ENCODE measurements around the gene ZNF605. TPM values are rescaled to one million over a fixed set of nuclear protein-coding genes. Genes with fewer than 3 reads are reported as not detected.
A peak's percentile ranks its signal among the peaks of the same experiment; 100 is the strongest.
"Not testable (repeated sequence)": the region's sequence is repeated elsewhere in the genome, so short reads cannot be mapped to it uniquely, and the experiment has no call there.

ZNF605 gene
- total RNA-seq, 1 donor from 2014 or later: 15.4 TPM

DNA sequence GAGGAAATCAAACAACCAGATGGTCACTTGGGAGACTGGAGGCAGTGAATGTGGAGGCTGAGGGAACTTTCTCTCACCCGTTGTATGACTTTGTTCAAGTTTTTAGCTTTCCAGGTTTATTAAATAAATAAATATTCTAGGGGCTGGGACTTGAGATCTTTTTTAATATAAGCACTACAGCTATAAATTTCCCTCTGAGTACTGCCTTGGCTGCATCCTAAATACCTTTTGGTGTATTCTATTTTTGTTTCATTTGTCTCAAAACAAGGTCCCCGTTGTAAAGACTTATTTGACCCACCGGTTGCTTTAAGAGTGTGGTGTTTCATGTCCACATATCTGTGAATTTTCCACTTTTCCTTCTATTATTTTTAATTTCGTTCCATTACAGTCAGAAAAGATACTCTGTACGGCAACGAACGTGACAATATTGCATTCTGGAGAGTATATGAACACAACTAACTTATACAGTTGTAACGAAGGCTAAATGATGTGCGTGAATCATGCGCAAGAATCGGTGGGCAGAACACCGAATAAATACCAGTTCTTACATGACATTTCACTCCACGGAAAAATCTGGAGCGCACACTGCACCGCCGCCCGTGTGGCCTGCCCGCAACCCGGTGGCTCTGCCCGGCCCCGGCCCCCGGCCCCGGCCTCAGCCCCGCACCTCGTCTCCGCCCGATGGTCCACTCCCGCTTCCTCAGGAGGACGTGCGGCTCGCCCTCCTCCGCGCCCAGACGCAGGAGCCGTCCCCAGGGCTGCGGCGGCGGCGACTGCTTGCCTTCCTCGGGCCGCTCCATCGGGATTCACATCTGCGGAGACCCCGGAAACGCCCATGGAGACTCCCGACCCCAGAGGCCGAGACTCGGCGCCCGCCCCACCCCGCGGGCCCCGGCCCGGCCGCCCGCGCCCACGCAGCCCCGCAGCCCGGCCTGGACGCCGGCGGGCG is 69.3 kb downstream of the ZNF605 start:
- POLR2A ChIA-PET: interaction anchor here (0.5 to 2.2 kb wide), 16 partner anchors 11 to 830 kb away, joined by 3 to 19 read pairs (median 4); partner anchors contain the start of genes GOLGA3, PGAM5, ZNF10 and ZNF140
- CTCF ChIA-PET: interaction anchor here (1.1 kb wide), 1 partner anchor 18 kb away, joined by 3 read pairs; no protein-coding TSS in a partner anchor
- DNase-seq (no peak), ATAC-seq (ENCODE audit: low read depth) (peak; percentile 2)
- peak overlapping the region; percentile 69 for H3K27ac Mint-ChIP-seq
- H3K4me1 Mint-ChIP-seq: peaks cover 28% of the 10 kb centered on the region
- peaks cover 7% of the 10 kb centered on the region for H3K27me3 Mint-ChIP-seq
- H3K4me3 Mint-ChIP-seq: peak overlapping the region; percentile 83
- TF ChIP-seq, protein P1, sequence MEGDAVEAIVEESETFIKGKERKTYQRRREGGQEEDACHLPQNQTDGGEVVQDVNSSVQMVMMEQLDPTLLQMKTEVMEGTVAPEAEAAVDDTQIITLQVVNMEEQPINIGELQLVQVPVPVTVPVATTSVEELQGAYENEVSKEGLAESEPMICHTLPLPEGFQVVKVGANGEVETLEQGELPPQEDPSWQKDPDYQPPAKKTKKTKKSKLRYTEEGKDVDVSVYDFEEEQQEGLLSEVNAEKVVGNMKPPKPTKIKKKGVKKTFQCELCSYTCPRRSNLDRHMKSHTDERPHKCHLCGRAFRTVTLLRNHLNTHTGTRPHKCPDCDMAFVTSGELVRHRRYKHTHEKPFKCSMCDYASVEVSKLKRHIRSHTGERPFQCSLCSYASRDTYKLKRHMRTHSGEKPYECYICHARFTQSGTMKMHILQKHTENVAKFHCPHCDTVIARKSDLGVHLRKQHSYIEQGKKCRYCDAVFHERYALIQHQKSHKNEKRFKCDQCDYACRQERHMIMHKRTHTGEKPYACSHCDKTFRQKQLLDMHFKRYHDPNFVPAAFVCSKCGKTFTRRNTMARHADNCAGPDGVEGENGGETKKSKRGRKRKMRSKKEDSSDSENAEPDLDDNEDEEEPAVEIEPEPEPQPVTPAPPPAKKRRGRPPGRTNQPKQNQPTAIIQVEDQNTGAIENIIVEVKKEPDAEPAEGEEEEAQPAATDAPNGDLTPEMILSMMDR (IDR thresholded peaks at IDR 0.05): no peak
- peaks cover 36% of the 10 kb centered on the region for H3K36me3 Mint-ChIP-seq (ENCODE audit: low read depth)
- intact Hi-C loops (cut with micrococcal nuclease): loop anchor here (1.0 to 5.0 kb wide), 10 partner anchors 17 to 243 kb away; partner anchors contain the start of genes PGAM5, ZNF10, ZNF140 and ZNF26
- H3K9me3 Mint-ChIP-seq: peaks cover 7% of the 10 kb centered on the region

DNA sequence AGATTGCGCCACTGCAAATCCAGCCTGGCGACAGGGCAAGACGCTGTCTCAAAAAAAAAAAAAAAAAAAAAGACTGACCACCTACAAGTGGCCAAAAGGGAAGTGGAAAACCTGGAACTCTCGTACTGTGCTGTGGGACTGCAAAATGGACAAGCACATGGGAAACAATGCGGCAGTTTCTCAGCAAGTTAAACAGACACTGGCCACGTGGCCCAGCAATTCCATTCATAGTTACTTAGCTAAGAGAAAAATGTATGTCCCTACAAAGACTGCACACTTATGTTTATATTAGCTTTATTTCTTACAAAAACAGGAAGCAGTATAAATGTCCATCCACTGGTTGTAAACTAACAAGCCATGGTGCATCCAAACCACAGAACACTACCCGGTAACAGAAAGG is 74.3 kb downstream of the ZNF605 start:
- H3K27ac Mint-ChIP-seq: no peak overlapping the region
- H3K4me3 Mint-ChIP-seq: no peak overlapping the region
- H3K4me1 Mint-ChIP-seq: peaks cover 17% of the 10 kb centered on the region
- DNase-seq: no peak
- intact Hi-C loops (cut with micrococcal nuclease): no loop called here
- H3K27me3 Mint-ChIP-seq: no peaks in the 10 kb centered on the region
- no peak for ATAC-seq (ENCODE audit: low read depth)
- H3K9me3 Mint-ChIP-seq: no peaks in the 10 kb centered on the region
- TF ChIP-seq, protein P1 (IDR thresholded peaks at IDR 0.05): no peak
- H3K36me3 Mint-ChIP-seq (ENCODE audit: low read depth): peaks cover 52% of the 10 kb centered on the region
- POLR2A ChIA-PET: interaction anchor here (0.7 kb wide), 1 partner anchor 134 kb away, joined by 4 read pairs; no protein-coding TSS in a partner anchor
- CTCF ChIA-PET: no interaction called here

DNA sequence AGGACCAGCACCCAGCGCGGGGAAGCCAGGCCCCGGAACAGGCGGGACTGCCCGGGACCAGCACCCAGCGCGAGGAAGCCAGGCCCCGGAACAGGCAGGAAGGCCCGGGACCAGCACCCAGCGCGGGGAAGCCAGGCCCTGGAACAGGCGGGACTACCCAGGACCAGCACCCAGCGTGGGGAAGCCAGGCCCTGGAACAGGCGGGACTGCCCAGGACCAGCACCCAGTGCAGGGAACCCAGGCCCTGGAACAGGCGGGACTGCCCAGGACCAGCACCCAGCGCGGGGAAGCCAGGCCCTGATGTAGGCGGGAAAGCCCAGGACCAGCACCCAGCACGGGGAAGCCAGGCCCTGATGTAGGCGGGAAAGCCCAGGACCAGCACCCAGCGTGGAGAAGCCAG is 81.5 kb downstream of the ZNF605 start:
- peaks cover 73% of the 10 kb centered on the region for H3K36me3 Mint-ChIP-seq (ENCODE audit: low read depth)
- CTCF ChIA-PET; H3K27me3 Mint-ChIP-seq; DNase-seq; intact Hi-C loops (cut with micrococcal nuclease); H3K4me1 Mint-ChIP-seq; H3K27ac Mint-ChIP-seq; ATAC-seq (ENCODE audit: low read depth); H3K4me3 Mint-ChIP-seq; H3K9me3 Mint-ChIP-seq: not testable (repeated sequence)
- POLR2A ChIA-PET: interaction anchor here (0.6 kb wide), 1 partner anchor 11 kb away, joined by 3 read pairs; no protein-coding TSS in a partner anchor

DNA sequence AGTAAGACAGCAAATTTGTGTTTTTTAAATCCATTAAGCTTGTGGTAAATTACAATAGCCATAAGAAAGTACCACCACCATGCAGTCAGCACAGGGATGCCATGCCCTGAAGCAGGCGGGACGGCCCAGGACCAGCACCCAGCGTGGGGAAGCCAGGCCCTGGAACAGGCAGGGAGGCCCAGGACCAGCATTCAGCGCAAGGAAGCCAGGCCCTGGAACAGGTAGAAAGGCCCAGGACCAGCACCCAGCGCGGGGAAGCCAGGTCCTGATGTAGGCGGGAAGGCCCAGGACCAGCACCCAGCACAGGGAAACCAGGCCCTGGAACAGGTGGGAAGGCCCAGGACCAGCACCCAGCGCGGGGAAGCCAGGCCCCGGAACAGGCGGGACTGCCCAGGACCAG is 81.9 kb downstream of the ZNF605 start:
- Mint-ChIP-seq H3K4me3 (no peak overlapping the region), H3K36me3 (ENCODE audit: low read depth) (peaks cover 76% of the 10 kb centered on the region), H3K27ac (no peak overlapping the region), H3K4me1 (peaks cover 3% of the 10 kb centered on the region), H3K9me3 (no peaks in the 10 kb centered on the region), H3K27me3 (no peaks in the 10 kb centered on the region)
- POLR2A ChIA-PET: interaction anchor here (0.6 kb wide), 1 partner anchor 12 kb away, joined by 3 read pairs; no protein-coding TSS in a partner anchor
- DNase-seq: no peak
- TF ChIP-seq, protein P1 (IDR thresholded peaks at IDR 0.05): no peak
- CTCF ChIA-PET: no interaction called here
- intact Hi-C loops (cut with micrococcal nuclease): no loop called here
- no peak for ATAC-seq (ENCODE audit: low read depth)

DNA sequence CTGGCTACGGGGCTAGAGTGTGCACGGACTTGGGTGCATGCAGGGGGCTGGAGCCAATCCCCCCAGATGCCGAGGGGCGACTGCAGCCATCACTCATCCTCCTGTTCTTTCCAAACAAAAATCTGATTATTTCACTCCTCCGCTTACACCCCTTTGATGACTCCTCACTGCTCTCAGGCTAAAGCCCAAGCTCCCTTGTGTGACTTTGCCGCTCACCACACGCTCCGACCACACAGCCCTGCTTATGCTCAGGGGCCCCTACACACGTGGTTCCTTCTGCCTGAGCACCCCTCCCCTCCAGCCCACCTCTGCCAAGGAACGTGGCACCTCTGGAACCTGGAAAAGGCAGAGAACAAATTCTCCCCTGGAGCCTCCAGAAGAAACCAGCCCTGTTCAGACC is 82.4 kb downstream of the ZNF605 start:
- ChIA-PET POLR2A (interaction anchor here (0.6 kb wide), 1 partner anchor 12 kb away, joined by 3 read pairs; no protein-coding TSS in a partner anchor), CTCF (no interaction called here)
- H3K4me1 Mint-ChIP-seq: peaks cover 3% of the 10 kb centered on the region
- ATAC-seq (ENCODE audit: low read depth) (no peak), DNase-seq (no peak)
- peaks cover 75% of the 10 kb centered on the region for H3K36me3 Mint-ChIP-seq (ENCODE audit: low read depth)
- intact Hi-C loops (cut with micrococcal nuclease): no loop called here
- no peak overlapping the region for H3K27ac Mint-ChIP-seq
- H3K9me3 Mint-ChIP-seq: no peaks in the 10 kb centered on the region
- no peaks in the 10 kb centered on the region for H3K27me3 Mint-ChIP-seq
- H3K4me3 Mint-ChIP-seq: no peak overlapping the region
- TF ChIP-seq, protein P1 (IDR thresholded peaks at IDR 0.05): no peak
